Neuronal stem cell (in vitro differentiated cells): ENCODE results near the gene KLHL14.

ENCODE experiments used
- DNase-seq: peaks from one replicate; pipeline ENCODE4 v3.0.0-alpha.2; 2013; ENCODE audit warnings: low spot score
- H2AFZ ChIP-seq: one replicate; pipeline ENCODE4 v1.6.1; 2013; ENCODE audit warnings: mild to moderate bottlenecking, low read length, inconsistent platforms
- H2AK5ac ChIP-seq: 2 replicates; pipeline ENCODE4 v1.6.1; 2013; ENCODE audit warnings: low read depth, mild to moderate bottlenecking, inconsistent platforms, low read length, moderate library complexity, mixed read lengths
- H2BK120ac ChIP-seq: 2 replicates; pipeline ENCODE4 v1.6.1; 2013; ENCODE audit warnings: low read depth, mild to moderate bottlenecking, inconsistent platforms, low read length, moderate library complexity, mixed read lengths
- H2BK12ac ChIP-seq: one replicate; pipeline ENCODE4 v1.6.1; 2013; ENCODE audit warnings: low read length, inconsistent platforms
- H2BK15ac ChIP-seq: 2 replicates; pipeline ENCODE4 v1.6.1; 2013; ENCODE audit warnings: mild to moderate bottlenecking, low read length, inconsistent platforms, mixed read lengths
- H2BK5ac ChIP-seq: one replicate; pipeline ENCODE4 v1.6.1; 2013; ENCODE audit warnings: inconsistent platforms, mild to moderate bottlenecking, low read length, moderate library complexity
- H3K14ac ChIP-seq: one replicate; pipeline ENCODE4 v1.6.1; 2013; ENCODE audit warnings: low read length, inconsistent platforms
- H3K18ac ChIP-seq: 2 replicates; pipeline ENCODE4 v1.6.1; 2013; ENCODE audit warnings: low read length, inconsistent platforms
- H3K23ac ChIP-seq: 2 replicates; pipeline ENCODE4 v1.6.1; 2013; ENCODE audit warnings: low read depth, mild to moderate bottlenecking, mixed read lengths, low read length, inconsistent platforms; ENCODE audit not compliant: poor library complexity
- H3K27ac ChIP-seq: replicated peaks from 3 replicates; pipeline ENCODE4 v1.5.1; 2013; ENCODE audit warnings: low read length, inconsistent platforms
- H3K27me3 ChIP-seq, 3 experiments: 2 replicates each; pipeline ENCODE4 v1.6.1; 2013; ENCODE audit warnings: low read length in 3 of 3, mild to moderate bottlenecking in 2 of 3, inconsistent platforms in 1 of 3, low read depth in 1 of 3, mixed read lengths in 1 of 3, moderate library complexity in 1 of 3; ENCODE audit not compliant: control insufficient read depth in 3 of 3, insufficient read depth in 3 of 3
- H3K36me3 ChIP-seq, 2 donors: replicated peaks in 1 of 2; 2 replicates each; pipeline ENCODE4 v1.6.1; 2013; ENCODE audit warnings: low read length in 2 of 2; ENCODE audit not compliant: control insufficient read depth in 2 of 2, insufficient read depth in 2 of 2
- H3K4ac ChIP-seq: 2 replicates; pipeline ENCODE4 v1.6.1; 2013; ENCODE audit warnings: inconsistent platforms, mild to moderate bottlenecking, low read length, moderate library complexity
- H3K4me1 ChIP-seq, 2 donors: 1 replicate in 1 of 2; 2 replicates in 1 of 2; pipeline ENCODE4 v1.6.1; 2013; ENCODE audit warnings: low read length in 2 of 2, low read depth in 1 of 2; ENCODE audit not compliant: control insufficient read depth in 2 of 2, insufficient read depth in 1 of 2
- H3K4me2 ChIP-seq: one replicate; pipeline ENCODE4 v1.6.1; 2013; ENCODE audit warnings: mild to moderate bottlenecking, low read length, inconsistent platforms; ENCODE audit not compliant: insufficient read depth, poor library complexity, severe bottlenecking
- H3K4me3 ChIP-seq, 2 donors: 2 replicates each; pipeline ENCODE4 v1.5.1; 2013; ENCODE audit warnings: low read length in 2 of 2, mild to moderate bottlenecking in 2 of 2, inconsistent platforms in 1 of 2, moderate library complexity in 1 of 2
- H3K79me1 ChIP-seq: one replicate; pipeline ENCODE4 v1.6.1; 2013; ENCODE audit warnings: low read depth, mild to moderate bottlenecking, inconsistent platforms, low read length, moderate library complexity
- H3K9ac ChIP-seq: one replicate; pipeline ENCODE4 v1.6.1; 2013; ENCODE audit warnings: mild to moderate bottlenecking, low read depth, low read length, inconsistent platforms; ENCODE audit not compliant: poor library complexity
- H3K9me3 ChIP-seq, 2 donors: replicated peaks in 1 of 2; 2 replicates each; pipeline versions ENCODE3 to v1.6.1; 2013; ENCODE audit warnings: low read length in 2 of 2, mild to moderate bottlenecking in 2 of 2, inconsistent platforms in 1 of 2, low read depth in 1 of 2, mixed read lengths in 1 of 2, moderate library complexity in 1 of 2; ENCODE audit not compliant: control insufficient read depth in 2 of 2, insufficient read depth in 1 of 2
- H4K8ac ChIP-seq: one replicate; pipeline ENCODE4 v1.6.1; 2013; ENCODE audit warnings: low read depth, mild to moderate bottlenecking, inconsistent platforms, low read length, moderate library complexity
- H4K91ac ChIP-seq: one replicate; pipeline ENCODE4 v1.6.1; 2013; ENCODE audit warnings: low read length, low read depth, mild to moderate bottlenecking, inconsistent platforms; ENCODE audit not compliant: poor library complexity
- WGBS, 2 donors: extraction: QIAGEN DNeasy Blood & Tissue Kit; methylation state at CpG; one replicate each; pipeline ENCODE4 v1.1.7; 2013; ENCODE audit warnings: missing lambda C conversion rate in 2 of 2, mixed read lengths in 1 of 2; ENCODE audit not compliant: insufficient read length in 2 of 2, insufficient replicate concordance in 1 of 2; ENCODE audit errors: extremely low coverage in 2 of 2; 5-methylcytosine and 5-hydroxymethylcytosine counted together

The KLHL14 gene

GRCh38 chr18:32701313-32701712, 71.5 kb downstream of the KLHL14 start:
- H3K4me3 ChIP-seq: no peak overlapping the region
- H3K14ac ChIP-seq: no peak overlapping the region
- no peak overlapping the region for H2BK120ac ChIP-seq
- H2BK12ac ChIP-seq: no peak overlapping the region
- no peak overlapping the region for H4K8ac ChIP-seq
- no peak overlapping the region for H2BK5ac ChIP-seq
- no peak for DNase-seq
- no peak overlapping the region for H3K18ac ChIP-seq
- H2AFZ ChIP-seq: no peak overlapping the region
- H3K27me3 ChIP-seq: no peaks in the 10 kb centered on the region
- peaks cover 0 to 6% of the 10 kb centered on the region in 2 donors for H3K36me3 ChIP-seq
- no peak overlapping the region for H2AK5ac ChIP-seq
- no peak overlapping the region for H3K23ac ChIP-seq
- no peak overlapping the region for H3K27ac ChIP-seq
- H3K4ac ChIP-seq: no peak overlapping the region
- H2BK15ac ChIP-seq: no peak overlapping the region
- H3K9ac ChIP-seq: no peak overlapping the region
- no peak overlapping the region for H3K4me2 ChIP-seq
- no peaks in the 10 kb centered on the region for H3K4me1 ChIP-seq
- no peak overlapping the region for H4K91ac ChIP-seq
- no peaks in the 10 kb centered on the region for H3K9me3 ChIP-seq
- no peaks in the 10 kb centered on the region for H3K79me1 ChIP-seq

- no peak overlapping the region for H4K91ac ChIP-seq
- H2BK120ac ChIP-seq: no peak overlapping the region
- no peaks in the 10 kb centered on the region for H3K79me1 ChIP-seq
- no peaks in the 10 kb centered on the region for H3K27me3 ChIP-seq
- DNase-seq: no peak
- H4K8ac ChIP-seq: no peak overlapping the region
- no peak overlapping the region for H3K4ac ChIP-seq
- H3K4me1 ChIP-seq: no peaks in the 10 kb centered on the region
- no peak overlapping the region for H3K4me2 ChIP-seq
- H3K36me3 ChIP-seq: peaks cover 0 to 18% of the 10 kb centered on the region in 2 donors
- H3K27ac ChIP-seq: no peak overlapping the region
- no peak overlapping the region for H2BK15ac ChIP-seq
- no peak overlapping the region for H2AFZ ChIP-seq
- WGBS, 2 donors: no CpG with 5 or more reads among the region's 3 CpGs
- no peak overlapping the region for H2AK5ac ChIP-seq
- no peak overlapping the region for H3K14ac ChIP-seq
- H3K9ac ChIP-seq: no peak overlapping the region
- no peak overlapping the region for H3K18ac ChIP-seq
- no peaks in the 10 kb centered on the region for H3K9me3 ChIP-seq
- H2BK12ac ChIP-seq: no peak overlapping the region
- H3K4me3 ChIP-seq: no peak overlapping the region
- no peak overlapping the region for H3K23ac ChIP-seq
- H2BK5ac ChIP-seq: no peak overlapping the region
Observed at GRCh38 chr18:32698153-32698552, 74.7 kb downstream of the KLHL14 start.

- Histone ChIP-seq H3K9ac (no peak overlapping the region), H3K23ac (no peak overlapping the region), H2AK5ac (no peak overlapping the region), H3K79me1 (no peaks in the 10 kb centered on the region), H3K14ac (no peak overlapping the region), H3K18ac (no peak overlapping the region), H2AFZ (no peak overlapping the region), H3K4me3 (no peak overlapping the region), H4K91ac (no peak overlapping the region), H3K27me3 (no peaks in the 10 kb centered on the region), H2BK12ac (no peak overlapping the region), H3K4me2 (no peak overlapping the region), H3K27ac (no peak overlapping the region), H3K4ac (no peak overlapping the region), H2BK5ac (no peak overlapping the region), H3K36me3 (peaks cover 0 to 34% of the 10 kb centered on the region in 2 donors), H3K4me1 (no peaks in the 10 kb centered on the region), H3K9me3 (no peaks in the 10 kb centered on the region), H4K8ac (no peak overlapping the region), H2BK15ac (no peak overlapping the region), H2BK120ac (no peak overlapping the region)
- DNase-seq: no peak
- WGBS, 2 donors: no CpG with 5 or more reads among the region's 3 CpGs
Observed at GRCh38 chr18:32696376-32696775, 76.4 kb downstream of the KLHL14 start.

GRCh38 chr18:32695534-32695933, 77.3 kb downstream of the KLHL14 start:
- no peak overlapping the region for H2BK15ac ChIP-seq
- DNase-seq: no peak
- WGBS, 2 donors: no CpG with 5 or more reads among the region's 3 CpGs

More at GRCh38 chr18:32695534-32695933, 77.3 kb downstream of the KLHL14 start:
- no peak overlapping the region for H3K14ac ChIP-seq
- H3K4me3 ChIP-seq: no peak overlapping the region
- no peak overlapping the region for H3K4me2 ChIP-seq
- peaks cover 0 to 42% of the 10 kb centered on the region in 2 donors for H3K36me3 ChIP-seq
- H2AFZ ChIP-seq: no peak overlapping the region
- H2AK5ac ChIP-seq: no peak overlapping the region
- H3K27ac ChIP-seq: no peak overlapping the region
- no peak overlapping the region for H3K23ac ChIP-seq
- no peak overlapping the region for H2BK12ac ChIP-seq
- no peaks in the 10 kb centered on the region for H3K27me3 ChIP-seq
- no peaks in the 10 kb centered on the region for H3K9me3 ChIP-seq
- no peaks in the 10 kb centered on the region for H3K4me1 ChIP-seq
- H3K9ac ChIP-seq: no peak overlapping the region
- no peak overlapping the region for H2BK5ac ChIP-seq
- no peak overlapping the region for H3K18ac ChIP-seq
- no peaks in the 10 kb centered on the region for H3K79me1 ChIP-seq
- H4K91ac ChIP-seq: no peak overlapping the region
- H3K4ac ChIP-seq: no peak overlapping the region
- no peak overlapping the region for H2BK120ac ChIP-seq
- no peak overlapping the region for H4K8ac ChIP-seq
